Sigmoid colon (tissue), 4 donors: ENCODE results near the gene DDR1.

ENCODE experiments used
- CTCF ChIP-seq, 4 experiments: fragments of 450-650 bp in 3 of 4; fragments of 200-600 bp in 1 of 4; IDR thresholded peaks; one replicate each; pipeline ENCODE4 v1.5.1; 2016 to 2019; ENCODE audit warnings: antibody characterized with exemption in 4 of 4, mild to moderate bottlenecking in 3 of 4, moderate library complexity in 2 of 4
- POLR2A ChIP-seq, 2 donors: fragments of 450-650 bp; IDR thresholded peaks; one replicate each; pipeline ENCODE4 v1.6.1; 2016; ENCODE audit warnings: antibody characterized with exemption in 2 of 2, mild to moderate bottlenecking in 2 of 2, moderate library complexity in 2 of 2
- POLR2AphosphoS5 ChIP-seq, 4 donors: sonication (generic); formaldehyde crosslinking; IDR thresholded peaks; one replicate each; pipeline ENCODE4 v1.6.1; 2017; ENCODE audit warnings: antibody characterized with exemption in 4 of 4

DNA sequence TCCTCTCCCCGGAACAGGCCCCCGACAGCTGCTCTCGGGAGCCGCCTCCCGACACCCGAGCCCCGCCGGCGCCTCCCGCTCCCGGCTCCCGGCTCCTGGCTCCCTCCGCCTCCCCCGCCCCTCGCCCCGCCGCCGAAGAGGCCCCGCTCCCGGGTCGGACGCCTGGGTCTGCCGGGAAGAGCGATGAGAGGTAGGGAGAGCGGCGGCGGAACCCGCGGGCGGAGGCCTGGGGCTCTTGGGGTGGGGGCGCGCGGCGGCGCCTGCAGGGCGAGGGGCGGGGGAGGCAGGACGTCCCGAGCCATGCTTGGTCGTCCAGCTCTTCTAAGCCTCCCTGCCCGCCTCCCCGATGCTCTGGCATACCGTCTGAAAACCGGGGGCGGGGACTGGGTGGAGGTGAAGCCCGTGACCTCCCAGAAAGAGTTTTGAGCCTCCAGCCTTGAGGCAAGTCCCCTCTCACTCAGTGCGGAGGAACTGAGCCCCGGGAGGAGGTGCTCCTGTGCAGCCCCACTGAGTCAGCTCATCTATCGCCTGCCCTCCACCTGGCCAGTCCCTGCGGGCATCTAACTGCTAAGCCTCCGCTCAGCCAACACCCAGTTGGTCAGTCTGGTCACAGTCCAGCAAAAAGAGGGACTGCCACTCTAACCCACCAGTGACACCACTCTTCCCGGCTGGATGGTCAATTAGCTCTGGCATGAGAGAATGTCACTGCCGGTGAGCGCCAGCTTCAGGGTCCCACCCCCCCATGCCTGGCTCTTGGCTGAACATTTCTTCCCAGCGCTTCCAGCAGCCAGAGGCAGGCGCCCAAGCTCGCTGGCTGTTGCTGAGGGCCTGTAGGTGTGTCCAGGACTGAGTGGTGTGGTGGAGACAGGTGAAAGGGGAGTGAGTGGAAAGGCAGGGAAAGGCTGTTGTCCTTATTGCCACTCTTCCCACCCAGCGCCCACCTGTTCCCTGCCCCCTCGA, 482 bp downstream of the DDR1 start:
- TF ChIP-seq CTCF (IDR thresholded peaks at IDR 0.05) (no peak), POLR2AphosphoS5 (IDR thresholded peaks at IDR 0.05) (peak in 2 of 4 donors; percentile 18 to 31), POLR2A (IDR thresholded peaks at IDR 0.05) (no peak)
